Progenitor cell of endocrine pancreas (in vitro differentiated cells): Measurements from ENCODE around the gene RFNG. TPM values are rescaled to one million over a fixed set of nuclear protein-coding genes. Genes with fewer than 3 reads are reported as not detected.
A peak's percentile ranks its signal among the peaks of the same experiment; 100 is the strongest.

ENCODE experiments used
- DNase-seq: peaks from one replicate; pipeline ENCODE4 v3.0.0; 2021; ENCODE audit warnings: low spot score; ENCODE audit not compliant: unreplicated experiment
- H3K27ac Mint-ChIP-seq: 2 replicates; pipeline ENCODE4 v1.8.0; 2021; ENCODE audit warnings: mild to moderate bottlenecking, moderate library complexity, mixed read lengths
- H3K27me3 Mint-ChIP-seq: 2 replicates; pipeline ENCODE4 v1.8.0; 2021; ENCODE audit warnings: mixed read lengths
- H3K36me3 Mint-ChIP-seq: 2 replicates; pipeline ENCODE4 v1.8.0; 2022; ENCODE audit warnings: mixed read lengths; ENCODE audit not compliant: insufficient read depth
- H3K4me1 Mint-ChIP-seq: 2 replicates; pipeline ENCODE4 v1.8.0; 2021; ENCODE audit warnings: low read depth, mixed read lengths
- H3K4me3 Mint-ChIP-seq: 2 replicates; pipeline ENCODE4 v1.8.0; 2021; ENCODE audit warnings: low read depth, mild to moderate bottlenecking, moderate library complexity, mixed read lengths
- H3K9me3 Mint-ChIP-seq: 2 replicates; pipeline ENCODE4 v1.8.0; 2021; ENCODE audit warnings: low read depth, mixed read lengths
- total RNA-seq: library from RNA; stranded (reverse); gene quantifications from 2 replicates; pipeline ENCODE4 v1.2.1, GENCODE V29; 2021
- TF ChIP-seq, protein P1 (sequence below): fragments of 200-600 bp; sonication (generic); IDR thresholded peaks from one replicate; pipeline ENCODE4 v1.5.0; 2021; ENCODE audit warnings: antibody characterized with exemption, mild to moderate bottlenecking; ENCODE audit not compliant: unreplicated experiment

The RFNG gene
- total RNA-seq, 1 donor from 2014 or later = 65.5 TPM

DNA sequence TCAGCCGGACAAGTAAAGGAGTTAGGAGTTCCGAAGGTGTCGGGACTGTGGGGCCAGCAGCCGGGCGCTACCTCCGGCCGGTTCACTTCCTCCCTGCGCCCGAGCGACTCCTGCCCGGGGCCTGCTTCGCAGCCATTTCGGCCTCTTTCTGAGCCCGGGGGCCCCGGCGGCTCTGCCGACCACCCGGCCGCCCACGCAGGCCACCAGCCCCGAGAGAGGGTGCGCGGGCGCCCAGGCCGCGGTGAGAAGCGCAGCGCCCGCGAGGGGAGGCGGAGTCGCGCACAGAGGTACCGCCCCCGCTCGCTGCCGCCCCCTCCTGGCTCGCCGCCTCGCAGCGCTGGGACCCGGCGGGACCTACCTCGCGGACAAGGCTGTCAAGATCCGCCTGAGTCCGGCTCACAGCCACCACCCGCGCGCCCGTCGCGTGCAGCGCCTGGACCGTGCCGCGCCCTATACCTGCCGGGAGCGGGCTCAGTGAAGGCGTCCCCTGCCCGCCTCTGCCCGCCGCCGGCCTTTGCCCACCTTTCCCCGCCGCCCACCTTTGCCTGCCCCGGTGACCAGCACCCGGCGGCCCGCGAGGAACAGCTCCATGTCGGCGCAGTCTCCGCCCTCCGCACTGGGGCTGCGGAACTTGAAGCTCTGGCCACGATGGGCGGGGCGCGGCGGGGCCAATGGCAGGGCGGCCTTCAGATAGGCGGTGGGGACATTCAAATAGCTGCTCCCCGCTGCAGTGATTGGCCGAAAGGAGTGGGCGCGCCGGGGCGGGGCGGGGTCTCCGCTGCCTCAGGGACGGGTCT lies 14.3 kb downstream of the RFNG start, which contains the start of gene DCXR:
DCXR (minus strand) TSS at position 606 of the 797 bp plus-strand sequence; CDS start at position 591, 15 bp downstream.
- Mint-ChIP-seq H3K27ac (peak within 1 kb of the TSS; percentile 92), H3K36me3 (peaks cover 7% of the 10 kb centered on the region), H3K9me3 (no peaks in the 10 kb centered on the region), H3K4me1 (peaks cover 4% of the 10 kb centered on the region), H3K27me3 (peaks cover 21% of the 10 kb centered on the region), H3K4me3 (peak within 1 kb of the TSS; percentile 75)
- TF ChIP-seq, protein P1, sequence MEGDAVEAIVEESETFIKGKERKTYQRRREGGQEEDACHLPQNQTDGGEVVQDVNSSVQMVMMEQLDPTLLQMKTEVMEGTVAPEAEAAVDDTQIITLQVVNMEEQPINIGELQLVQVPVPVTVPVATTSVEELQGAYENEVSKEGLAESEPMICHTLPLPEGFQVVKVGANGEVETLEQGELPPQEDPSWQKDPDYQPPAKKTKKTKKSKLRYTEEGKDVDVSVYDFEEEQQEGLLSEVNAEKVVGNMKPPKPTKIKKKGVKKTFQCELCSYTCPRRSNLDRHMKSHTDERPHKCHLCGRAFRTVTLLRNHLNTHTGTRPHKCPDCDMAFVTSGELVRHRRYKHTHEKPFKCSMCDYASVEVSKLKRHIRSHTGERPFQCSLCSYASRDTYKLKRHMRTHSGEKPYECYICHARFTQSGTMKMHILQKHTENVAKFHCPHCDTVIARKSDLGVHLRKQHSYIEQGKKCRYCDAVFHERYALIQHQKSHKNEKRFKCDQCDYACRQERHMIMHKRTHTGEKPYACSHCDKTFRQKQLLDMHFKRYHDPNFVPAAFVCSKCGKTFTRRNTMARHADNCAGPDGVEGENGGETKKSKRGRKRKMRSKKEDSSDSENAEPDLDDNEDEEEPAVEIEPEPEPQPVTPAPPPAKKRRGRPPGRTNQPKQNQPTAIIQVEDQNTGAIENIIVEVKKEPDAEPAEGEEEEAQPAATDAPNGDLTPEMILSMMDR = peak; percentile 87
- DNase-seq = peak; percentile 93

DNA sequence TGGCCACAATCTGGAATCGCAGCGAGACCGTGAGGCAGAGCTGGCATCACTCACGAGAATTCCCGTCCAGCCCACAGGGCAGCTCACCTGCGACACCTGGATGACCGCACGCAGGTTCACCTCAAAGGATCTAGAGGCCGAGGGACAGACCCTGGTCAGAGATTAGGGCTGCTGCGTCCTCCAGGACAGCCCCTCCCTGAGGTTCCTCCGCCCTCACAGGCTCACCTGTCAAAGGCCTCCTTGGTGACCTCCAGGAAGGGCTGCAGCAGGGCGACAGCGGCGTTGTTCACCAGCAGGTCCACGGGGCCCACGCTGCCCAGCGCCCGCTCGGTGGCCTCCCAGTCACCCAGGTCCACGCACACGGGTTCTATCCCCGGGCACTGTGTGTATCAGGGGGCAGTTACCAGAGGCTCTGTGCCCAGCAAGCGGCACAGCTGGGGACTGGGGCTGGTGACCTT lies 14.9 kb downstream of the RFNG start:
- Mint-ChIP-seq H3K27ac (no peak overlapping the region), H3K27me3 (peaks cover 21% of the 10 kb centered on the region), H3K4me3 (peak overlapping the region; percentile 75)

DNA sequence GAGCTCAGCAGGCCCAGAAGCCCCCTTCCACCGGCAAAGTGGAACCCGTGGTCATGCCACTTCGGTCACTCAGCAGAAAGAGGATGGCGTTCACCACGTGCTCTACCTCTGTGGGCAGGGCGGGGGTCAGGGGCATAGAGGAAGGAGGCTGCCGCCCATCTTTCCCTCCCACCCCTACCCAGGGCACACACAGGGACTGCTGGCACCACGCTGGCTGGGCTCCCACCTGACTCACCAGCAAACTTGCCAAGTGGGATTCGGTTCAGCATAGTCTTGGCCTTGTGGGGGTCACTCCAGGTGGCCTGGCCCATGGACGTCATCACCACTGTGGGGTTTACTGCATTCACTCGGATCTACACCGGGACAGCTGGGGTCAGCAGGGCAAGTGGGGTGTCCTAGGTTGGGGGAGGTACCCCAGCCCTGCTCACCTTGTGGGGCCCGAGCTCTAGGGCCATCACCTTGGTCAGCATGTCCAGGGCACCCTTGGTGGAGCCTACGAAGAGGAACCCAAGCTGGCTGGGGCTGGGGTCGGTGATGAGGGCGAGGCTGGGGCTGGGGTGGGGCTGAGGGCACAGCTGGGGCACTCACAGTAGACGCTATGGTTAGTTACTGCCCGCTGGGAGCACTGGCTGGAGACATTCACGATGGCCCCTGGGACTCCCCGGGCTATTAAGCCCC lies 15.5 kb downstream of the RFNG start:
- Mint-ChIP-seq H3K4me3 (peak overlapping the region; percentile 75), H3K27ac (no peak overlapping the region)

More for the DNA sequence above, 14.9 kb downstream of the RFNG start:
- DNase-seq = no peak
- peaks cover 7% of the 10 kb centered on the region for H3K36me3 Mint-ChIP-seq
- no peaks in the 10 kb centered on the region for H3K9me3 Mint-ChIP-seq
- TF ChIP-seq, protein P1 = no peak
- peaks cover 4% of the 10 kb centered on the region for H3K4me1 Mint-ChIP-seq

DNA sequence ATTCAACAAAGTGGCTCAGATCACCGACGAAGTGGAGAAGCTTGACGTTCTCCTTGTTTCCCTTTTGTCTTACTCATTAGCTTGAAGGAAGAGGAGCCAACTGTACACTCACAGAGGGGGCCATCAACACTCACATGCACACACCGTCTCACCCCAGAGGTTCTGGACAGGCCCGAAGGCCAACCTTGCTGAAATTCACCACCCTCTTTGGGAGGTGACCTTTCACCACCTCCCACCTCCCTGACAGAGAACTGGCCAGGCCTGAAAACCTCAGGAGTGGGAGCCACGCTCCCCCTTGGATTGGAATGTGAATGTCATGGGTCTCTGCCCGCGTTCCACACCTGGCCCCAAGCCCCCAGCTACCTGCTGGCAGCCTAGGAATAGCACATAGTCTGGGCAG lies 16.1 kb downstream of the RFNG start:
- no peaks in the 10 kb centered on the region for H3K9me3 Mint-ChIP-seq
- no peak for DNase-seq
- H3K27me3 Mint-ChIP-seq = peaks cover 17% of the 10 kb centered on the region
- peaks cover 4% of the 10 kb centered on the region for H3K4me1 Mint-ChIP-seq
- peaks cover 7% of the 10 kb centered on the region for H3K36me3 Mint-ChIP-seq
- TF ChIP-seq, protein P1 = no peak
- no peak overlapping the region for H3K27ac Mint-ChIP-seq
- H3K4me3 Mint-ChIP-seq = peak overlapping the region; percentile 53

More for the DNA sequence above, 15.5 kb downstream of the RFNG start:
- Mint-ChIP-seq H3K9me3 (no peaks in the 10 kb centered on the region), H3K36me3 (peaks cover 7% of the 10 kb centered on the region), H3K4me1 (peaks cover 4% of the 10 kb centered on the region), H3K27me3 (peaks cover 17% of the 10 kb centered on the region)
- DNase-seq = no peak
- TF ChIP-seq, protein P1 = no peak

DNA sequence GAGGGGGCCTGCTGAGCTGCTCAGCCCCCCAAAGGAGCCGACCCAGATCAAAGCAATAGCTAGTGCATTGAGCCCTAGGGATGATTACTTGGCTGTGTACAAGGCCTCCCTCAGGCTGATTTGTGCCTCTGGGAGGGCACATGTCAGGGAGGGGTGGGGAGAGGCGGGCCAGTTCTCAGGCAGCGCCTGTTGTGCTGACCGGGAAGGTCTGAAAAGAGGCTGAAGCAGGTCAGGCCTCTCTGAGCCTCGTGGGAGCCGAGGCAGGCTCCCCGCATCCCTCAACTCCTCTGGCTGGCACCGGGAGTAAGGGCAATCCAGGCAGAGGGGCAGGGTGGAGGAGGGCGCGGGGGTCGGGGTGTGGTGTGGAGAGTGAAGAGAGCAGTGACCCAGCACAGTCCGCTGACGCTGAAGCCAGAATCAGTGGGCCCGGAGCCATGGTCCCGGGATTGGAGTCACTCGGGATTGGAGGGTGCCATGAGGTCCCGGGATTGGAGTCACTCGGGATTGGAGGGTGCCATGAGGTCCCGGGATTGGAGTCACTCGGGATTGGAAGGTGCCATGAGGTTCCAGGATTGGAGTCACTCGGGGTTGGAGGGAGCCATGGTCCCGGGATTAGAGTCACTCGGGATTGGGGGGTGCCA lies 17.1 kb downstream of the RFNG start:
- no peak overlapping the region for H3K27ac Mint-ChIP-seq
- TF ChIP-seq, protein P1 = no peak

More for the DNA sequence above, 17.1 kb downstream of the RFNG start:
- Mint-ChIP-seq H3K36me3 (peaks cover 7% of the 10 kb centered on the region), H3K4me3 (no peak overlapping the region), H3K27me3 (peaks cover 14% of the 10 kb centered on the region), H3K4me1 (peaks cover 4% of the 10 kb centered on the region), H3K9me3 (no peaks in the 10 kb centered on the region)
- no peak for DNase-seq
